Gastroesophageal sphincter (tissue), 4 donors: ENCODE measurements around the gene RANBP9. TPM values are rescaled to one million over a fixed set of nuclear protein-coding genes. Genes with fewer than 3 reads are reported as not detected.

Source experiments
- ATAC-seq: fragments of 150-250 bp; one replicate; pipeline ENCODE4 v1.9.1; 2016; ENCODE audit warnings: mild to moderate bottlenecking, moderate library complexity
- H3K27ac ChIP-seq, 4 donors: fragments of 200-600 bp; sonication (generic) in 3 of 4; 1 replicate in 3 of 4; 2 replicates in 1 of 4; pipeline ENCODE4 v1.5.1; 2016 to 2019
- H3K27me3 ChIP-seq: fragments of 200-600 bp; sonication (generic); one replicate; pipeline ENCODE4 v1.5.1; 2019
- H3K36me3 ChIP-seq, 2 donors: fragments of 200-600 bp; sonication (generic); one replicate each; pipeline ENCODE4 v1.5.1; 2019; ENCODE audit warnings: control low read depth in 1 of 2
- H3K4me1 ChIP-seq, 3 donors: fragments of 200-600 bp; sonication (generic); 1 replicate in 2 of 3; 2 replicates in 1 of 3; pipeline ENCODE4 v1.5.1; 2016 to 2019; ENCODE audit warnings: control low read depth in 2 of 3
- H3K4me3 ChIP-seq, 2 donors: fragments of 200-600 bp; sonication (generic); one replicate each; pipeline ENCODE4 v1.5.1; 2019; ENCODE audit warnings: mild to moderate bottlenecking in 1 of 2, moderate library complexity in 1 of 2
- H3K9me3 ChIP-seq, 3 donors: fragments of 200-600 bp; sonication (generic); one replicate each; pipeline ENCODE4 v1.5.1; 2017 to 2019; ENCODE audit warnings: control low read depth in 2 of 3
- CTCF ChIP-seq, 4 experiments: fragments of 200-600 bp in 2 of 4; fragments of 450-650 bp in 2 of 4; sonication (generic) in 1 of 4; IDR thresholded peaks; one replicate each; pipeline ENCODE4 v1.5.1; 2017 to 2019; ENCODE audit warnings: antibody characterized with exemption in 4 of 4, mild to moderate bottlenecking in 2 of 4, moderate library complexity in 2 of 4
- EP300 ChIP-seq: sonication (generic); formaldehyde crosslinking; IDR thresholded peaks from one replicate; pipeline ENCODE4 v1.6.1; 2017; ENCODE audit warnings: antibody characterized with exemption, mild to moderate bottlenecking
- POLR2A ChIP-seq, 2 donors: fragments of 450-650 bp; IDR thresholded peaks; one replicate each; pipeline ENCODE4 v1.6.1; 2017; ENCODE audit warnings: antibody characterized with exemption in 2 of 2, mild to moderate bottlenecking in 2 of 2, moderate library complexity in 1 of 2
- POLR2AphosphoS5 ChIP-seq: sonication (generic); formaldehyde crosslinking; IDR thresholded peaks from one replicate; pipeline ENCODE4 v1.6.1; 2017; ENCODE audit warnings: antibody characterized with exemption
- WGBS, 2 donors: methylation state at CpG; one replicate each; pipeline ENCODE4 v1.1.5; 2018; ENCODE audit warnings: low coverage in 1 of 2; 5-methylcytosine and 5-hydroxymethylcytosine counted together
- total RNA-seq, 4 donors: library from RNA; depleted of rRNA; stranded (reverse); fragments of >200 nt; gene quantifications; one replicate each; pipeline ENCODE4 v1.1.0, GENCODE V29; 2016

Gene RANBP9
- total RNA-seq, 4 donors from 2014 or later: 39.1 to 59.9 (median 52.1) TPM

- no peak for ATAC-seq
- Histone ChIP-seq H3K9me3 (no peaks in the 10 kb centered on the region), H3K27ac (no peak overlapping the region), H3K27me3 (no peaks in the 10 kb centered on the region), H3K36me3 (no peaks in the 10 kb centered on the region), H3K4me3 (no peak overlapping the region), H3K4me1 (no peaks in the 10 kb centered on the region)
- TF ChIP-seq EP300: no peak
- no peak for TF ChIP-seq POLR2AphosphoS5
- TF ChIP-seq CTCF (IDR thresholded peaks at IDR 0.05): no peak
- TF ChIP-seq POLR2A (IDR thresholded peaks at IDR 0.05): no peak
- WGBS, 2 donors: 70 to 97% methylated on average over 4 to 5 of the region's 5 CpGs
Observed at GRCh38 chr6:13722880-13723279, 11.2 kb upstream of the RANBP9 start.

- WGBS, 2 donors: 84% methylated on average over 3 of the region's 5 CpGs; no CpG with 5 or more reads in 1 of the 2 donors
- Histone ChIP-seq H3K4me1 (peaks cover 0 to 6% (median under 1%) of the 10 kb centered on the region in 3 donors), H3K36me3 (no peaks in the 10 kb centered on the region), H3K4me3 (no peak overlapping the region), H3K27me3 (no peaks in the 10 kb centered on the region), H3K9me3 (no peaks in the 10 kb centered on the region), H3K27ac (no peak overlapping the region)
- no peak for TF ChIP-seq CTCF (IDR thresholded peaks at IDR 0.05)
- TF ChIP-seq POLR2A (IDR thresholded peaks at IDR 0.05): no peak
- no peak for TF ChIP-seq EP300
- no peak for TF ChIP-seq POLR2AphosphoS5
- no peak for ATAC-seq
Observed at GRCh38 chr6:13718123-13718458, 6.5 kb upstream of the RANBP9 start.

GRCh38 chr6:13716955-13717295 is 5.3 kb upstream of the RANBP9 start:
- H3K27me3 ChIP-seq: no peaks in the 10 kb centered on the region
- TF ChIP-seq POLR2A (IDR thresholded peaks at IDR 0.05) (no peak), CTCF (IDR thresholded peaks at IDR 0.05) (no peak), EP300 (no peak), POLR2AphosphoS5 (no peak)
- H3K27ac ChIP-seq: no peak overlapping the region
- ATAC-seq: no peak
- H3K4me1 ChIP-seq: peaks cover 0 to 13% (median 3%) of the 10 kb centered on the region in 3 donors
- no peaks in the 10 kb centered on the region for H3K9me3 ChIP-seq
- no CpG with 5 or more reads among the region's 22 CpGs for WGBS, 2 donors
- no peak overlapping the region for H3K4me3 ChIP-seq
- no peaks in the 10 kb centered on the region for H3K36me3 ChIP-seq

GRCh38 chr6:13716225-13716954 is 4.8 kb upstream of the RANBP9 start:
- H3K36me3 ChIP-seq: no peaks in the 10 kb centered on the region
- TF ChIP-seq EP300 (no peak), POLR2A (IDR thresholded peaks at IDR 0.05) (no peak), POLR2AphosphoS5 (no peak), CTCF (IDR thresholded peaks at IDR 0.05) (no peak)
- H3K4me3 ChIP-seq: no peak overlapping the region
- H3K9me3 ChIP-seq: no peaks in the 10 kb centered on the region
- no peaks in the 10 kb centered on the region for H3K27me3 ChIP-seq
- no peak for ATAC-seq
- peaks cover 0 to 13% (median 3%) of the 10 kb centered on the region in 3 donors for H3K4me1 ChIP-seq
- WGBS, 2 donors: 80 to 94% methylated on average over 1 to 10 of the region's 39 CpGs
- no peak overlapping the region for H3K27ac ChIP-seq

- no peak overlapping the region for H3K27ac ChIP-seq
- no peaks in the 10 kb centered on the region for H3K9me3 ChIP-seq
- TF ChIP-seq CTCF (IDR thresholded peaks at IDR 0.05) (no peak), POLR2A (IDR thresholded peaks at IDR 0.05) (no peak), EP300 (no peak), POLR2AphosphoS5 (no peak)
- H3K27me3 ChIP-seq: no peaks in the 10 kb centered on the region
- ATAC-seq: no peak
- H3K36me3 ChIP-seq: no peaks in the 10 kb centered on the region
- H3K4me3 ChIP-seq: no peak overlapping the region
- H3K4me1 ChIP-seq: peaks cover 0 to 13% (median 3%) of the 10 kb centered on the region in 3 donors
- 80 to 100% methylated on average over 1 to 2 of the region's 3 CpGs for WGBS, 2 donors
Observed at GRCh38 chr6:13715444-13715883, 3.8 kb upstream of the RANBP9 start.
